GM21737 (cell line): Measurements from ENCODE around the gene SCRN3.
"Not testable (repeated sequence)": the region's sequence is repeated elsewhere in the genome, so short reads cannot be mapped to it uniquely, and the experiment has no call there.

Source experiments
- ATAC-seq: cut with Tn5 transposase; IDR thresholded peaks from one replicate; pipeline ENCODE4 v1.9.1; 2021; ENCODE audit warnings: mild to moderate bottlenecking, moderate library complexity; ENCODE audit not compliant: unreplicated experiment

Gene SCRN3

GRCh38 chr2:174395284-174395968, at the start of gene SCRN3:
Gene SCRN3 (plus strand): TSS chr2:174395730. CDS start chr2:174398284, 2,554 bp downstream.
- peak; percentile 98 for ATAC-seq

GRCh38 chr2:174350018-174350417, 45.5 kb upstream of the SCRN3 start:
- no peak for ATAC-seq

- ATAC-seq = no peak
Observed at GRCh38 chr2:174350593-174351181, 44.8 kb upstream of the SCRN3 start.

GRCh38 chr2:174353004-174353403, 42.5 kb upstream of the SCRN3 start:
- ATAC-seq = no peak

- ATAC-seq = no peak
Observed at GRCh38 chr2:174356347-174356746, 39.2 kb upstream of the SCRN3 start.

- not testable (repeated sequence) for ATAC-seq
Observed at GRCh38 chr2:174359663-174360062, 35.9 kb upstream of the SCRN3 start.

GRCh38 chr2:174362949-174363348, 32.6 kb upstream of the SCRN3 start:
- ATAC-seq = no peak

GRCh38 chr2:174363492-174364225, 31.9 kb upstream of the SCRN3 start:
- ATAC-seq = not testable (repeated sequence)

GRCh38 chr2:174364628-174365027, 30.9 kb upstream of the SCRN3 start:
- ATAC-seq = no peak

GRCh38 chr2:174365571-174365970, 30.0 kb upstream of the SCRN3 start:
- no peak for ATAC-seq

GRCh38 chr2:174368691-174369090, 26.8 kb upstream of the SCRN3 start:
- ATAC-seq = no peak

- ATAC-seq = no peak
Observed at GRCh38 chr2:174376967-174377366, 18.6 kb upstream of the SCRN3 start.

GRCh38 chr2:174383796-174384195, 11.7 kb upstream of the SCRN3 start:
- no peak for ATAC-seq

GRCh38 chr2:174385201-174385600, 10.3 kb upstream of the SCRN3 start:
- ATAC-seq = no peak

GRCh38 chr2:174388706-174389105, 6.8 kb upstream of the SCRN3 start:
- not testable (repeated sequence) for ATAC-seq

GRCh38 chr2:174389542-174389941, 6.0 kb upstream of the SCRN3 start:
- no peak for ATAC-seq

- not testable (repeated sequence) for ATAC-seq
Observed at GRCh38 chr2:174390303-174390702, 5.2 kb upstream of the SCRN3 start.

- no peak for ATAC-seq
Observed at GRCh38 chr2:174392706-174393105, 2.8 kb upstream of the SCRN3 start.

GRCh38 chr2:174395969-174396630, 570 bp downstream of the SCRN3 start:
- ATAC-seq = peak; percentile 8

GRCh38 chr2:174397773-174398172, 2.2 kb downstream of the SCRN3 start:
- no peak for ATAC-seq

GRCh38 chr2:174399171-174399570, 3.6 kb downstream of the SCRN3 start:
- ATAC-seq = no peak
